Stimulated activated CD8-positive, alpha-beta memory T cell treated with anti-CD3 and anti-CD28 coated beads, Interleukin-12 subunit alpha, Interleukin-12 subunit beta, amount 100 ng/mL, for 1 hour (primary cell): ENCODE data around the gene IL20RB.

Experiments used
- DNase-seq: peaks from one replicate; pipeline ENCODE4 v3.0.0-alpha.2; 2020; ENCODE audit warnings: low read depth

The IL20RB gene, protein sequence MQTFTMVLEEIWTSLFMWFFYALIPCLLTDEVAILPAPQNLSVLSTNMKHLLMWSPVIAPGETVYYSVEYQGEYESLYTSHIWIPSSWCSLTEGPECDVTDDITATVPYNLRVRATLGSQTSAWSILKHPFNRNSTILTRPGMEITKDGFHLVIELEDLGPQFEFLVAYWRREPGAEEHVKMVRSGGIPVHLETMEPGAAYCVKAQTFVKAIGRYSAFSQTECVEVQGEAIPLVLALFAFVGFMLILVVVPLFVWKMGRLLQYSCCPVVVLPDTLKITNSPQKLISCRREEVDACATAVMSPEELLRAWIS

DNA sequence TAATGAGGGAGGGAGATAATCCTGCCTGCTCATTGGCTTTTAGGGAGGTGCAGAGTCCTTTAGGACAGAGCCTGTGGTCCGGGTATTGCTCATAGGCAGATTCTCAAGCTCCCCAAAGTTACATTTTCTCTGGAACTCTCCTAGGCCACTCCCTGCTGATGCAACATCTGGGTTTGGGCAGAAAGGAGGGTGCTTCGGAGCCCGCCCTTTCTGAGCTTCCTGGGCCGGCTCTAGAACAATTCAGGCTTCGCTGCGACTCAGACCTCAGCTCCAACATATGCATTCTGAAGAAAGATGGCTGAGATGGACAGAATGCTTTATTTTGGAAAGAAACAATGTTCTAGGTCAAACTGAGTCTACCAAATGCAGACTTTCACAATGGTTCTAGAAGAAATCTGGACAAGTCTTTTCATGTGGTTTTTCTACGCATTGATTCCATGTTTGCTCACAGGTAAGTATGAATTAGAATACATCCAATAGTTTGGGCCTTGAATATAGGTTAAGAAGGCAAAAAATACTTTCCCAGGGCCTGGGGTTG, at the start of gene IL20RB:
Gene IL20RB (plus strand): TSS at position 233 of the 538 bp plus-strand sequence. CDS start 131 bp downstream, at position 364.
- no peak for DNase-seq

DNA sequence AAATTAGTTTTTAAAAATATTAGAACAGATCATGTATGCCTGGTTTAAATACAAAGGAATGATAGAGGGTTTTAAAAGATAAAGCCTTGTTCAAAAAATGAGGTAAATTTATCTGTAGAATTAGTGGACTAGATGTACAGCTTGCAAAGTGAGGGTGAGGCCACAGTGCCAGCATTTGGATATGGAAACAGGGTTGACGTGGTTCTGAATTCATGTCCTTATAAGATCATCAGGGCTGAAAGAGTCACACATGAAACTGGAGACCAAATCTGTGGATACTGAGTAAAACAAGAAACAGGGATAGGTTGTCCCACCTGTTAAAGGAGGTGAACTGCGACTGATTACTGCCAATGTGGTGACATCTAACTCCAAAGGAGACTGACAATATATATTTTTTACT, 49.5 kb upstream of the IL20RB start:
- DNase-seq: no peak

DNA sequence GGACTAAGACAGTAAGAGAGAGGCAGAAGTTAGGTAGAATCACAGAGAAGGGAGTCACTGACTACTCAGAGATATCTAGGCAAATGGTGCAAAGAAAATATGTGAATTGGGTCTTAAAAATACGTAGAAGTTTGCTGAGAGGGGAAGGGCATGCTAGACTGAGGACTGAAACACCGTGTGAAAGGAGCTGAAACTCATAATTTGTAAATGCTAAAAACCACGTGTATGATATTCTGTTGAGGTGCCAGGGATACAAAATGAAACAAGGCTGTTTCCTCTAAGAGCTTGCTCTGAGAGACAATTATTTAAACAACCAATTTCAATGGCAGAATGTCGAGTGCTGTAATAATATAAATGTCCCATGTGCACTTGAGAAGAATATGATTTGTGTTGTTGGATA, 48.6 kb upstream of the IL20RB start:
- no peak for DNase-seq

DNA sequence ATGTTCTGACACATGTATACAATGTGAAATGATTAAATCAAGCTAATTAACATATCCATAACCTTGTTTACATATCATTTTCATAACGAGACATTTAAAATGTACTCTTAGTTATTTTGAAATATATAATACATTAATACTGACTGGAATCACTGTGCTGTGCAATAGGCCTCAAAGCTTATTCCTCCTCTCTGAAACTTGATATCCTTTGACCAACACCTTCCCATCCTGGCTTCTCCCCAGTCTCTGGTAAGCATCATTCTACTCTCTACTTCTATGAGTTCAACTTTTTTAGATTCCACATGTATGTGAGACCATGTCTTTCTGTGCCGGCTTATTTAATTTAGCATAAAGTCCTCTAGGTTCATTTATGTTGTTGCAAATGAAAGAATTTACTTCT, 47.1 kb upstream of the IL20RB start:
- no peak for DNase-seq

DNA sequence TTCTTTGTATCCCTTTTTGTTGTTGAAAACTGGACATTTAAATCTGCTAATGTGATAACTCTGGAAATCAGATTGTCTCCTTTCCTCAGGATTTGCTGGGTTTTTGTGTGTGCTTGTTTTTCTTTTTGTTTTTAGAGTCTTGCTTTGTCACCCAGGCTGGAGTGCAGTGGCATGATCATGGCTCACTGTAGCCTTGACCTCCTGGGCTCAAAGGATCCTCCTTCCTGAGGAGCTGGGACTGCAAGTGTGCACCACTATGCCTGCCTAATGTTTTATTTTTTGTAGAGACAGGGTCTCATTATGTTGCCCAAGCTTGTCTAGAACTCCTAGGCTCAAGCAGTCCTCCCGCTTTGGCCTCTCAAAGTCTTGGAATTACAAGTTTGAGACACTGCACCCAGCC, 44.6 kb upstream of the IL20RB start:
- DNase-seq: no peak

DNA sequence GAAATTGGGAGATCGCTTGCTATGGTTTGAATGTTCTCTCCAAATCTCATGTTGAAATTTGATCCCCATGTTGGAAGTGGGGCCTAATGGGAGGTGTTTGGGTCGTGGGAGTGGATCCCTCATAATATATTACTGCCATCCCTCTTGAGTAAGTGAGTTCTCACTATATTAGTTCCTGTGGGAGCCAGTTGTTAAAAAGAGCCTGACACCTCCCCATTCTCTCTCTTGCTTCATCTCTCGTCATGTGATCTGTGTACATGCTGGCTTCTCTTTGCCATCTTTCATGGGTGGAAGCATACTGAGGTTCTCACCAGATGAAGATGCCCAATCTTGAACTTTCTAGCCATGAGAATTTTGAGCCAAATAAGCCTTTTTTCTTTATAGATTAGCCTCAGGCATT, 43.0 kb upstream of the IL20RB start:
- no peak for DNase-seq

DNA sequence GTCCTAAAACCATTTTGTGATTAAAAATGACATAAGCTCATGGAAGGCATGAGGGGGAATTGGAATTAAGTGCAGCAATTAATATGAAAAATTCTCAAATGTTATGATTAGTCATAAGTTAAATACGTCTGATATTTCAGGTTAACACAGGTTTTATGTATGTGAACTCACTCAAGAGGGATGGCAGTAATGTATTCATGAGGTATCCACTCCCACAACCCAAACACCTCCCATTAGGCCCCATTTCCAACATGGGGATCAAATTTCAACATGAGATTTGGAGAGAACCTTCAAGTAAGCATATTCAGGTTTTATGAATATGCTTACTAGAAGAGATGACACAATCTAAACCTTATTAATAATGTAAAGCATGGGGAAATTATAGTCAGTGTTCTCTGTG, 41.6 kb upstream of the IL20RB start:
- no peak for DNase-seq

DNA sequence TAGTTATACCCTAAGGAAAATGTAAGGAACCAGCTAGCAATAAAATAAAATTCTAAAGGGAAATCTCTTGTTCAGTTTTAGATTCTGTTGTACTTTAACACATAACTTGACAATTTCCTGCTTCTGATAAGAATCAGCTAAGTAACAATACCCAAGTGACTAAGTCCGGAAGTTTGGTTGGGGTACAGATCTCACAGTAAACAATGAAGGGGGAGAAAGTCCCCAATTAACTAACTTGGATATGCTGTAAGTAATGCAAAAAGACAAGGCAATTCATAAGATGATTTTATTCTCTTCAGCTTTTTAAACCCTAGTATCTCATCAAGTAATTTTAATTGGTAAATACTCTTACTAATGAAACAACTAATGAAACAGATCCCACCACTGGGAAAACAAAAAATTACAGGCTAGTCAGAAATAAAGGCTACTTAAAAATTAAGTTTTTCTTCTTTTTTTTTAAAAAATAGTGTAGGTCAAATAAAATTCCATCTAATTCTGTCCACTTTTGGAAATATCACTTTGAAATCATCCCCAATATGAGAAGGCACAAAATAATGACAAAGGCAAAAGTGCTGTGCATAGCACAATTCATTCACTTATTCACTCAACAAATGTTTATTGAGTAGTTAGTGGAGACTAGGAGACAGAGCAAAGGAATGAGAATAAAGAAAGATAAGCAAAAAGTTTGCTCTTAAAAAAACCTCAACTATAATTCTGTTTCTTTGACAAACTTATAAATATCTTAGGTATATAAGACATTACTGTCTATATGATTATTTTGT, 37.8 kb upstream of the IL20RB start:
- DNase-seq: no peak

DNA sequence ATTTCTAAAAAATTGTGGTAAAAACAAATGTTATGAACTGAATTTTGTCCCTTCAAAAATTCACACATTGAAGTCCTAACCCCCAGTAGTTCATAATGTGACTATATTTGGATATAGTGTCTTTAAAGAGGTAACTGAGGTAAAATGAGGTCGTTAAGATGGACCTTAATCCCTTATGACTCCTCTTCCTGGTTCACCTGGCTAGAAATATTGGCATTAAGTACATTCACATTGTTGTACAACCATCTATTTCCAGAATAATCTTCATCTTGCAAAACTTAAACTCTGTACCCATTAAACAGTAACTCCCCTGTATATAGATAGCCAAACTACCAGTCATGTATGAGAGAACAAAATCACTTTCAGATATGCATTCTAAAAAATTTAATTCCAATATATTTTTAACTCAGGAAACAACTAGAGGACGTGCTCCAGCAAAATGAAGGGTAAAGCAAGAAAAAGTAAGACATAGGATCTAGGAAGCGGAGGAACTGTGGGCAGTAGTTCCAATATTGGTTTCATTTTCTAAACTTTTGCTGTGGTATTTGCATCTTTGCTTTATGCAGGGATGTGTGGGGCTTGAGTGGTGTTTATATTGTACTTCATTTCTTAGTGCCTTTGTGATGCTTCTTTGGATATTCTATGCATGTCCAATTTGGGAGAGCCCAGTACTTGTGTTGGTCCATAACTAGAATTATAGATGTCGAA, 36.7 kb upstream of the IL20RB start:
- DNase-seq: no peak

DNA sequence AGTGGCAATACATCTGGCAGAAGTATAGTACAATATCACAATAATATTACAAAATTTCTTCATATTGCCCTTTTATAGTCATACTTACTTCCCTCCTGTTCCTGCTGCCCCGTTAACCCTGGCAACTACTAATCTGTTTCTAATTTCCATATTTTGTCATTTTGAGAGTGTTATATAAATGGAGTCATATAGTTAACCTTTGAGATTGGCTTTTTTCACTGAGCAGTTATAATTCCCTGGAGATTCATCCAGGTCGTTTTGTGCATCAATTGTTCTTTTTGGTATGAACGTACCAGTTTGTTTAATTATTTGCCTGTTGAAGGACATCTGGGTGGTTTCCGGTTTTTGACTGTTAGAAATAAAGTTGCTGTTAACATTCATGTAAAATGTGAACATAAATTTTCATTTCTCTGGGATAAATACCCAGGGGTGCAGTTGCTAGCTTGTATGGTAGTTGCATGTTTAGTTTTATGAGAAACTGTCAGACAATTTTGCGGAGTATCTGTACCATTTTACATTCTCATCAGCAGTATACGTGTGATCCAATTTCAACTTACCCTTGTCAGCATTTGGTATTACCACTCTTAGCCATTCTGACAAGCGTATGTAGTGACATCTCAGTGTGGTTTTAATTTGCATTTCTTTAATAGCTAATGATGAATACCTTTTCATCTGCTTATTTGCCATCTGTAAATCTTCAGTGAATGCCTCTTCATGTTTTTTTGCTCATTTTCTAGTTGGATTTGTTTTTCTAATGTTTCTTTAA, 32.2 kb upstream of the IL20RB start:
- DNase-seq: no peak

DNA sequence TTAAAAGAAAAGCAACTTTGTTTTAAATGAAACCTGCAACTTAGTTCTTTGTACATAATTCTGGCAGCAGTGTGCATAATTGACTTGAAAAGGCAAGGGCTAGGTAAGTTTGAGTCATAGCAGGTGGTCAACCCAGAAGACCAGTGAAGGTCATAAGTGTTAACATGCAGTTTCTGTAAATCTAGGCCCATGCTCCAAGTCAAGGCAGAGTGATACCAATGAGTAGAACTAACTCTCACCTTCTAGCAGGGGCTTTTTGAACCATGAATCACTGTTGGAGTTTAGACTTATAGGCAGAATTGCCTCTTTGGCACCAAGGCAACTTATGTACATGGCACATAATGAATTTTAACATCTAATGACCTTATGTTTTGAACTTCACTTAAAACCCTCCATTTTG, 29.5 kb upstream of the IL20RB start:
- no peak for DNase-seq

DNA sequence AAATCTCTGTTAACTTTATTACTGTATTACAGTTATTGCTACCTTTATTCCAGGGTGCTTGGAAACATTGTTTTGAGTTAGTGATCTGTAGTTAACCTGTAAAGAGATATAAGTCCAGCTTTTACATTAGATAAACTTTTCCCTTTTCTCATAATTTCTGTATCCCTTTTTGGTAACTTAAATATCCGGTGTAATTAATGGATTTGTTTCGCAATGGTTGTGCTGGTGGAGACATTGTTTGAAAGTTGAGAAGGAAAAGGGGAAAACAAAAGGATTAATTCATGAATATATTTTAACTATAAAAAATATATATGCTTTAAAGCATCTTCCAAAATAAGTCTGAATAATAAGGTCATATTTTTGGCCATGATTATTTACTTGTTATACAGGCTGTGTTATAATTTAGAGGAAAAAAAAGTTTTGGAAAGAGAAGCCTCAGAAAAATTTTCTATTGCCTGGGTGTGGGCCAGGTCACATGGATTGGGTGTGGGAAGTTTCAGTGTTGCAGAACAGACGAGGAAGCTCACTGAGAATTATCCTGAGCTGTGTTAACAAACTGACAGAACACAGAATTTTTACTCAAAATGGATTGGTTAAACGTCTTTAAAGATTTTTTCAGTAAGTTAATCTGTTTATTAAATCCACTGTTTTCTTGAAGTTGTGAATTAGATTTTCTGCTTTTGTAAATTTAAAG, 27.7 kb upstream of the IL20RB start:
- no peak for DNase-seq

DNA sequence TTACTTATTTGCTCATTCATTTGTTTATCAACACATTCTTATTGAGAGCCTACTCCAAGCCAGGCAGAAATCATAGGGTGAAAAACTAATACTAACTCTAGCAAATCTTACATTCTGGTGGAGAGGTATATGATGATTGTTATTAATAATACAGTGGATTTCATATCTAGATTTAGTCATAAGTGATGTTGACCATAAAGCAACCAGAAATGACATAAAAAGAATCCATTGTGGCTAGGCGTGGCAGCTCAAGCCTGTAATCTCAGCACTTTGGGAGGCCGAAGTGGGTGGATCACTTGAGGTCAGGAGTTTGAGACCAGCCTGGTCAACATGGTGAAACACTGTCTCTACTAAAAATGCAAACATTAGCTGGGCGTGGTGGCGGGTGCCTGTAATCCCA, 26.2 kb upstream of the IL20RB start:
- no peak for DNase-seq

DNA sequence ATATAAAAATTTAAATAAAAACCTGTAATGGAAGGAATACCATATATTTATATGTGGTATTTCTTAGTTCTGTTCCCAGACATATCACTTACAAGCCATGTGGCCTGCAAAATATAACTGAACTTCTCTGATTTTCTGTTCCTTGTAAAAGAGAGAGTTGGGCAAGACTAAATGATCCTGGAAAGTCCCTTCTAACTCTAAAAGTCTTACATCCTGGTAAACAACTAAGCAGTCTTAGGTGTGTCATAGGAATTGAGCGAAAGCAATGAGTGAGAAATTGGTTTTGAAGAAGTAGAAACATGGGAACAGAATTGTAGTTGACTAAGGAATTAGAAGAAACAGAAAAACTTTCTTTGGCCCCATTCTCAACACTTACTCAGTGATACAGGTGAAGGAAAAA, 25.3 kb upstream of the IL20RB start:
- no peak for DNase-seq

DNA sequence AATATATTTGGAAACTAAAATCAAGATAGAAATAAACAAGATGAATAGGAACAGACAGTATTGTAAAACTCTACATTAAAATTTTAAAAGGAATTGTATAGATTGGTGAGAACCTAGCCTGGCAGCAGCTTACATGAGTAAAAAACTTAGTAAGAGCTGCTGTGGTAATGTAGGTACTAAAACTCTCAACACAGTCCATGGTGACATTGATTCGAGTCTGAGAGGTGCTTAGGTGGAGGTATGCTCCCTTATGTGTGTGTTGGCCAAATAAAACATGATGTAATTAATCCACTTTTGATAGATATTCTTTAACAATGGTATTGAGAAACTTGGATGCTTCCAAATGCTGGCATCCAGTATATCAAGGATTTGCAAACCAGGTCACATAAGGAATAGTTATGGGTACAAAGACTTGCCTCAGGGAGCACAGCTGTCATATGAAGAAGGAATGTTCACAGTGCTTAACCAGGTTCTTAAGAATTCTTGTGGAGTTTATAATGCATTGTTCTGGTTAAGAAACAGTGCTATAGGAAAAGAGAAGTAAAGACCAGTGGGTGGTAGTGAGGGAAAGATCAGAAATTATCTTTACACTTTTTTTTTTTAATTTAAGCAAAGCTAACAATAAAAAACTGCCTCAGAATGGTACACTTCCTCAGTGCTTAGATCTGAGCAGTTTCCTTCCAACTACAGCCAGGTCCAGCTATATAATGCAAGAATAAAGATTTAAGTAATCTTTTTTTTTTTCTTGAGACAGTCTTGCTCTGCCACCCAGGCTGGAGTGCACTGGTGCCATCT, 24.6 kb upstream of the IL20RB start:
- no peak for DNase-seq

DNA sequence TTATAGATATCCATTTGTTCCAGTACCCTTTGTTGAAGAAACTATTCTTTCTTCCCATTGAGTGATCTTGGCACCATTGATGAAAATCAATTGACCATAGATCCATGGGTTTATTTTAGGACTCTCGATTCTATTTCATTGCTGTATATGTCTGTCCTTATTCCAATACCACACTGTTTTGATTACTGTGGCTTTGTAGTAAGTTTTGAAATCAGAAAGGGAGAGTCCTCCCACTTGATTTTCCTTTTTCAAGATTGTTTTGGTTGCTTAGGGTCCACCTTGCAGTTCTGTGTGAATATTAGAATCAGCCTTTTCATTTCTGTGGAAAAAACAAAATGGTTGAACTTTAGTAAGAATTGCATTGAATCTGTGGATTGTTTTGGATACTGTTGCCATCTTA, 20.6 kb upstream of the IL20RB start:
- no peak for DNase-seq

DNA sequence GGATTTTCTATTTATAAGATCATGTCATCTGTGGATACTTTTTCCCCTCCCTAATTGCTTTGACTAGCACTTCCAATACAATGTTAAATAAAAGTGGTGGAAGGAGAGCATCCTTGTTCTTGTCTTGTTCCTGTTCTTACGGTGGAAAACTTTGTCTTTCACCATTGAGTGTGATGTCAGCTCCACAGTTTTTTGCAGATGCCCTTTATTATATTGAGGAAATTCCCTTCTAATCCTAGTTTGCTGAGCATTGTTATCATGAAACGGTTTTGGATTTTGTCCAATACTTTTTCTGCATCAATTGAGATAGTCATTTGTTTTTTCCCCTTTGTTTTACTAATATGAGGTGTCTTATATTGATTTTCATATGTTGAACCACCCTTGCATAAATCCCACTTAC, 19.9 kb upstream of the IL20RB start:
- DNase-seq: no peak

DNA sequence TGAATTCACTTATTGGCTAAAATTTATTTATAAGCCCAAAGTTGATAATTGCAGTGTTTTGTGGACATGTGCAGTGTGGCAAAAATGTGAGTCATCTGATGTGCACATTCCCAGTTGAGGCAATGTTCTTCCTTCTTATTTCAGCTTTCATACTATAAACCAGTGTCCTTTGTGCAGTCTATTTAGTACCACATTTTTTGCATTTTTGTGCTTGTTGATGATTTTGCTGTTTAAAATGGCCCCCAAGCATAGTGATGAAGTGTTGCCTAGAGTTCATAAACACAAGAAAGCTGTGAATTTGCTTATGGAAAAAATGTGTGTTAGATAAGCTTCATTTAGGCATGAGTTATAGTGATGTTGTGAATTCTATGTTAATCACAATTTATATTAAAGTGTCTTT, 19.4 kb upstream of the IL20RB start:
- DNase-seq: no peak

DNA sequence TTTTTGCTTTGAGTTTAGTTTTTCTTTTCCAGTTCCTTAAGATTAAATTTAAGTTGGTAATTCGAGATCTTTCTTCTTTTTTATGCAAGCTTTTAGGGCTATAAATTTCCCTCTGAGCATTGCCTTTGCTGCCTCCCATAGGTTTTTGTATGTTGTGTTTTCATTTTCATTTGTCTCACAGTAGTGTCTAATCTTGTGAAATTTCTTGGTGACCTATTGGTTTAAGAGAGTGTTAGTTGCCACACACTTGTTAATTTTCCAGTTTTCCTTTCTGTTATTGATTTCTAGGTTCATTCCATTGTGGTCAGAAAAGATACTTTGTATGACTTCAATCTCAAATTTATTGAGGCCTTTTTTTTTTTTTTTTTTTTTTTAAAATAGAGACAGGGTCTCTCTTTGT, 18.3 kb upstream of the IL20RB start:
- DNase-seq: no peak

DNA sequence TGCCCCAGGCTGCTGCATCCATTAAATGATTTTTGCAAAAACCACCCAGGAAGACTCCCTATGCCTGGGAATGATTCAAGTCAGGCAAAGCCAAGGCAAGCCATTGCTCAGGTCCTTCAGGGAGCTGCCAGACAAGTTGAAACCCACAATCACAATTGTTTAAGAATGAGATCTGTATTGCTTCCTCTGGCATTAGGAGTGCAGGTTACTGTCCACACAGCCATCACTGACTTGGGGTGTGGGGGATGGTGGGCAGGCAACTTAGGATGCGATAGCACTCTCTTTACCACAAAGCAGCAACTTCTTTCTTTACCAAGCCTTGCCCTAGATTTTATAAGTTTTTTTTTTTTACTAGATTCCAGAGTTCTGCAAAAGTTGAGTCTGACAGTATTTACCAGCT, 15.0 kb upstream of the IL20RB start:
- no peak for DNase-seq

DNA sequence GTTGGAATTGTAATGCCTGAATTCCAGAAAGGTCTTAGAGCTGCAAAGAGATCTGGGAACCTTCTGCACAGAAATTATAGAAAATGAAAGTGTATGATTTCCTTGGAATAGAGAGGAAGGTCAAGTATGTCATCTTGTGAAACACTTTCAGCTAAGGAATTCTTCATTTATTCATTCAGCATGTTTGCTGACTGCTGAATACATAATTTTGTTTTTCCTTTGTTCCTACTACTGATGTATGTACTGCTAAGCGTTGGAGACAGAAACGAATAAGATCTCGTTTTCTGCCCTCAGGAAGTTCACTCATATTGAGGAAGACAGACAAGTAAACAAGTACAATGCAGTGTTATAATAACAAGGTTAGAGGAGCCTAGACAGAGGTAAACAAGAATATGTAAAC, 14.3 kb upstream of the IL20RB start:
- no peak for DNase-seq
